Sigmoid colon (tissue), 4 donors: ENCODE results near the gene SAMD11.

Experiments used
- POLR2AphosphoS5 ChIP-seq, 4 donors: sonication (generic); formaldehyde crosslinking; IDR thresholded peaks; one replicate each; pipeline ENCODE4 v1.6.1; 2017; ENCODE audit warnings: antibody characterized with exemption in 4 of 4
- TF ChIP-seq, protein P1 (sequence below), 4 experiments: fragments of 450-650 bp in 3 of 4; fragments of 200-600 bp in 1 of 4; IDR thresholded peaks; one replicate each; pipeline ENCODE4 v1.5.1; 2016 to 2019; ENCODE audit warnings: antibody characterized with exemption in 4 of 4, mild to moderate bottlenecking in 3 of 4, moderate library complexity in 2 of 4

DNA sequence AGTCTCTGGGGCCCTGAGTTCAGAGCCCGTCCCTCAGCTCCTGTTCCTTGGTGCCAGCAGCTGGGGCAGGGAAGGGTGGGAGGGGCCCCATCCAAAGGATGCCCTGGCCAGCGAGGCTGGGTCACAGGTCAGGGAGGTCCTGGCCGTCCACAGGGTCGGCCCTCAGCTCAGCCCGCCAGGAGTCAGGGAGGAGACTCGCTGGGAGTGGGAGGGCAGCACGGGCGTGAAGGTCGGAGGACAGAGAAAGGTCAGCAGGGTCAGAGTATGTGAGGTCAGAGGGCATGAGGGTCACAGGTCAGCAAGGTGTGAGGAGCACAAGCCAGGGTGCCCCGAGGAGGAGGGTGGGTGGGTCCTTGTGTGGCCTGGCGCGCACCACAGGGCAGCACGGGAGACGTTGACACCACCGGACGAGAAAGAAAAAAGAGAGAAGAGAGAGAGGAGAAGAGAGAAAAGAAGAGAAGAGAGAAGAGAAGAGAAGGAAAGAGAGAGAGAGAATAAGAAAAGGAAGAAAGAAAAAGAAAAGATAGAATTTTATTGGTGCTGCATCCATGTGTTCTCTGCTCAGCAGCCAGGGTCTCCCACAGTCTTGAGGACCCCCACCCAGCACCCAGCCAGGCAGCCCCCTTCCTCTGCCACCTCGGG lies 51.1 kb downstream of the SAMD11 start:
- TF ChIP-seq, protein P1, sequence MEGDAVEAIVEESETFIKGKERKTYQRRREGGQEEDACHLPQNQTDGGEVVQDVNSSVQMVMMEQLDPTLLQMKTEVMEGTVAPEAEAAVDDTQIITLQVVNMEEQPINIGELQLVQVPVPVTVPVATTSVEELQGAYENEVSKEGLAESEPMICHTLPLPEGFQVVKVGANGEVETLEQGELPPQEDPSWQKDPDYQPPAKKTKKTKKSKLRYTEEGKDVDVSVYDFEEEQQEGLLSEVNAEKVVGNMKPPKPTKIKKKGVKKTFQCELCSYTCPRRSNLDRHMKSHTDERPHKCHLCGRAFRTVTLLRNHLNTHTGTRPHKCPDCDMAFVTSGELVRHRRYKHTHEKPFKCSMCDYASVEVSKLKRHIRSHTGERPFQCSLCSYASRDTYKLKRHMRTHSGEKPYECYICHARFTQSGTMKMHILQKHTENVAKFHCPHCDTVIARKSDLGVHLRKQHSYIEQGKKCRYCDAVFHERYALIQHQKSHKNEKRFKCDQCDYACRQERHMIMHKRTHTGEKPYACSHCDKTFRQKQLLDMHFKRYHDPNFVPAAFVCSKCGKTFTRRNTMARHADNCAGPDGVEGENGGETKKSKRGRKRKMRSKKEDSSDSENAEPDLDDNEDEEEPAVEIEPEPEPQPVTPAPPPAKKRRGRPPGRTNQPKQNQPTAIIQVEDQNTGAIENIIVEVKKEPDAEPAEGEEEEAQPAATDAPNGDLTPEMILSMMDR (IDR thresholded peaks at IDR 0.05): no peak
- TF ChIP-seq POLR2AphosphoS5 (IDR thresholded peaks at IDR 0.05): no peak
